ENCODE results near the gene RPL6.

- TF ChIP-seq, protein P1, sequence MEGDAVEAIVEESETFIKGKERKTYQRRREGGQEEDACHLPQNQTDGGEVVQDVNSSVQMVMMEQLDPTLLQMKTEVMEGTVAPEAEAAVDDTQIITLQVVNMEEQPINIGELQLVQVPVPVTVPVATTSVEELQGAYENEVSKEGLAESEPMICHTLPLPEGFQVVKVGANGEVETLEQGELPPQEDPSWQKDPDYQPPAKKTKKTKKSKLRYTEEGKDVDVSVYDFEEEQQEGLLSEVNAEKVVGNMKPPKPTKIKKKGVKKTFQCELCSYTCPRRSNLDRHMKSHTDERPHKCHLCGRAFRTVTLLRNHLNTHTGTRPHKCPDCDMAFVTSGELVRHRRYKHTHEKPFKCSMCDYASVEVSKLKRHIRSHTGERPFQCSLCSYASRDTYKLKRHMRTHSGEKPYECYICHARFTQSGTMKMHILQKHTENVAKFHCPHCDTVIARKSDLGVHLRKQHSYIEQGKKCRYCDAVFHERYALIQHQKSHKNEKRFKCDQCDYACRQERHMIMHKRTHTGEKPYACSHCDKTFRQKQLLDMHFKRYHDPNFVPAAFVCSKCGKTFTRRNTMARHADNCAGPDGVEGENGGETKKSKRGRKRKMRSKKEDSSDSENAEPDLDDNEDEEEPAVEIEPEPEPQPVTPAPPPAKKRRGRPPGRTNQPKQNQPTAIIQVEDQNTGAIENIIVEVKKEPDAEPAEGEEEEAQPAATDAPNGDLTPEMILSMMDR (IDR thresholded peaks at IDR 0.05; ENCODE audit: low read depth, low read length, poor library complexity, severe bottlenecking), result no peak
- no peak for TF ChIP-seq EZH2phosphoT487 (IDR thresholded peaks at IDR 0.05; ENCODE audit: borderline replicate concordance, low read length)
Measured at GRCh38 chr12:112370868-112371510, 38.4 kb downstream of the RPL6 start.

Measured in DOHH2 (cell line).